NB4 (cell line): Measurements from ENCODE around the gene TGM3.

ENCODE experiments used
- TF ChIP-seq, protein P1 (sequence below): IDR thresholded peaks from one replicate; pipeline ENCODE4 v1.5.1; 2012; ENCODE audit warnings: low read depth, low read length
- TF ChIP-seq, protein P2 (sequence below): IDR thresholded peaks from 2 replicates; pipeline ENCODE4 v1.6.1; 2011; ENCODE audit warnings: low read depth, low read length

DNA sequence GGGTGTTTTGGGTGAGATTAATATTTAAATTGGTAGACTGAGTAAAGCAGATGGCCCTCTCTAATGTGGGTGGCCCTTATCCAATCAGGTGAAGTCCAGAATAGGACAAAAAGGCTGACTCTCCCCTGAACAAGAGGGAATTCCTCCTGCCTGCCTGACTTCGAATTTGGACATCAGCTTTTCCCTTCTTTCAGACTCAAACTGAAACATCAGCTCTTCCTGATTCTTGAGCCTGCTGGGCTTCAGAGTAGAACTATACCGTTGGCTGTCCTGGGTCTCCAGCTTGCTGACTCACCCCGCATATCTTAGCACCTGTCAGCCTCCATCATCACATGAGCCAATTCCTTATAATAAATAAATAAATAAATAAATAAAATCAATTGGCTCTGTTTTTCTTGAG, 69.9 kb downstream of the TGM3 start:
- TF ChIP-seq, protein P1, sequence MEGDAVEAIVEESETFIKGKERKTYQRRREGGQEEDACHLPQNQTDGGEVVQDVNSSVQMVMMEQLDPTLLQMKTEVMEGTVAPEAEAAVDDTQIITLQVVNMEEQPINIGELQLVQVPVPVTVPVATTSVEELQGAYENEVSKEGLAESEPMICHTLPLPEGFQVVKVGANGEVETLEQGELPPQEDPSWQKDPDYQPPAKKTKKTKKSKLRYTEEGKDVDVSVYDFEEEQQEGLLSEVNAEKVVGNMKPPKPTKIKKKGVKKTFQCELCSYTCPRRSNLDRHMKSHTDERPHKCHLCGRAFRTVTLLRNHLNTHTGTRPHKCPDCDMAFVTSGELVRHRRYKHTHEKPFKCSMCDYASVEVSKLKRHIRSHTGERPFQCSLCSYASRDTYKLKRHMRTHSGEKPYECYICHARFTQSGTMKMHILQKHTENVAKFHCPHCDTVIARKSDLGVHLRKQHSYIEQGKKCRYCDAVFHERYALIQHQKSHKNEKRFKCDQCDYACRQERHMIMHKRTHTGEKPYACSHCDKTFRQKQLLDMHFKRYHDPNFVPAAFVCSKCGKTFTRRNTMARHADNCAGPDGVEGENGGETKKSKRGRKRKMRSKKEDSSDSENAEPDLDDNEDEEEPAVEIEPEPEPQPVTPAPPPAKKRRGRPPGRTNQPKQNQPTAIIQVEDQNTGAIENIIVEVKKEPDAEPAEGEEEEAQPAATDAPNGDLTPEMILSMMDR = no peak
- TF ChIP-seq, protein P2, sequence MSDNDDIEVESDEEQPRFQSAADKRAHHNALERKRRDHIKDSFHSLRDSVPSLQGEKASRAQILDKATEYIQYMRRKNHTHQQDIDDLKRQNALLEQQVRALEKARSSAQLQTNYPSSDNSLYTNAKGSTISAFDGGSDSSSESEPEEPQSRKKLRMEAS = no peak
